VCaP (cell line): ENCODE data around the gene GOLGA7B.
A peak's percentile ranks its signal among the peaks of the same experiment; 100 is the strongest.

Experiments used
- H3K27ac ChIP-seq: fragments of 450-650 bp; 2 replicates; pipeline ENCODE4 v1.5.1; 2017
- CTCF ChIP-seq: fragments of 450-650 bp; conservative IDR thresholded peaks from 2 replicates; pipeline ENCODE4 v1.5.1; 2017; ENCODE audit warnings: mild to moderate bottlenecking, moderate library complexity

Gene GOLGA7B

GRCh38 chr10:97849687-97850402, at the start of gene GOLGA7B:
Gene GOLGA7B, plus strand, starts transcription at chr10:97849843. Its CDS starts 461 bp downstream, at chr10:97850304.
- TF ChIP-seq CTCF, result no peak
- peak within 1 kb of the TSS; percentile 67 for H3K27ac ChIP-seq

GRCh38 chr10:97800474-97800873, 49.2 kb upstream of the GOLGA7B start:
- TF ChIP-seq CTCF, result no peak
- no peak overlapping the region for H3K27ac ChIP-seq

GRCh38 chr10:97801422-97801821, 48.2 kb upstream of the GOLGA7B start:
- H3K27ac ChIP-seq, result no peak overlapping the region
- no peak for TF ChIP-seq CTCF

- no peak overlapping the region for H3K27ac ChIP-seq
Measured at GRCh38 chr10:97805096-97805884, 44.4 kb upstream of the GOLGA7B start.

GRCh38 chr10:97805949-97806348, 43.7 kb upstream of the GOLGA7B start:
- H3K27ac ChIP-seq, result no peak overlapping the region
- TF ChIP-seq CTCF, result no peak

More at GRCh38 chr10:97805096-97805884, 44.4 kb upstream of the GOLGA7B start:
- no peak for TF ChIP-seq CTCF

- no peak overlapping the region for H3K27ac ChIP-seq
- no peak for TF ChIP-seq CTCF
Measured at GRCh38 chr10:97810446-97810845, 39.2 kb upstream of the GOLGA7B start.

- no peak for TF ChIP-seq CTCF
- H3K27ac ChIP-seq, result no peak overlapping the region
Measured at GRCh38 chr10:97811958-97812357, 37.7 kb upstream of the GOLGA7B start.
